GM12878 (cell line): ENCODE results near the gene LMAN1L. TPM values are rescaled to one million over a fixed set of nuclear protein-coding genes. Genes with fewer than 3 reads are reported as not detected.
A peak's percentile ranks its signal among the peaks of the same experiment; 100 is the strongest.

Experiments used
- BHLHE40 ChIP-seq, 2 experiments: fragments of 450-650 bp in 1 of 2; IDR thresholded peaks; 2 replicates each; pipeline ENCODE4 v1.6.1; 2011 to 2017; ENCODE audit warnings: low read depth in 2 of 2, borderline replicate concordance in 1 of 2, improper control_type of control experiment in 1 of 2, low read length in 1 of 2, mild to moderate bottlenecking in 1 of 2
- CREM ChIP-seq: IDR thresholded peaks from 2 replicates; pipeline ENCODE4 v1.6.1; 2014; ENCODE audit warnings: antibody characterized with exemption, low read depth
- EED ChIP-seq: sonication (generic); IDR thresholded peaks from 2 replicates; pipeline ENCODE4 v1.6.1; 2016; ENCODE audit warnings: antibody characterized with exemption, low read depth
- EP300 ChIP-seq, 2 experiments: fragments of 150-350 bp in 1 of 2; IDR thresholded peaks; 2 replicates each; pipeline ENCODE4 v1.6.1; 2011 to 2012; ENCODE audit warnings: low read depth in 2 of 2, low read length in 2 of 2, borderline replicate concordance in 1 of 2, improper control_type of control experiment in 1 of 2, inconsistent platforms in 1 of 2; ENCODE audit not compliant: control insufficient read depth in 1 of 2
- GABPA ChIP-seq: IDR thresholded peaks from 2 replicates; pipeline ENCODE4 v1.6.1; 2014; ENCODE audit warnings: antibody characterized with exemption, low read depth, mild to moderate bottlenecking, inconsistent platforms
- IRF4 ChIP-seq: IDR thresholded peaks from 2 replicates; pipeline ENCODE4 v1.6.1; 2011; ENCODE audit warnings: low read depth, low read length
- KAT2A ChIP-seq: conservative IDR thresholded peaks from 2 replicates; pipeline ENCODE4 v1.6.1; 2011; ENCODE audit warnings: low read depth, low read length; ENCODE audit not compliant: control insufficient read depth
- MEF2A ChIP-seq: IDR thresholded peaks from 2 replicates; pipeline ENCODE4 v1.6.1; 2011; ENCODE audit warnings: low read depth, mild to moderate bottlenecking, low read length, moderate library complexity; ENCODE audit not compliant: insufficient read depth
- MXI1 ChIP-seq: fragments of 150-350 bp; IDR thresholded peaks from 2 replicates; pipeline ENCODE4 v1.6.1; 2011; ENCODE audit warnings: low read depth, mild to moderate bottlenecking, inconsistent platforms, low read length, improper control_type of control experiment
- MYB ChIP-seq: fragments of 150-350 bp; IDR thresholded peaks from 2 replicates; pipeline ENCODE4 v1.6.1; 2014; ENCODE audit warnings: mild to moderate bottlenecking, low read depth, low read length, borderline replicate concordance
- NBN ChIP-seq: fragments of 450-650 bp; IDR thresholded peaks from 2 replicates; pipeline ENCODE4 v1.6.1; 2016
- NR2F1 ChIP-seq: fragments of 450-650 bp; conservative IDR thresholded peaks from 2 replicates; pipeline ENCODE4 v1.6.1; 2017; ENCODE audit warnings: mild to moderate bottlenecking
- NRF1 ChIP-seq: conservative IDR thresholded peaks from 2 replicates; pipeline ENCODE4 v1.6.1; 2011; ENCODE audit warnings: mild to moderate bottlenecking, low read depth, low read length, improper control_type of control experiment
- RB1 ChIP-seq: fragments of 450-650 bp; formaldehyde crosslinking; IDR thresholded peaks from 2 replicates; pipeline ENCODE4 v1.6.1; 2017; ENCODE audit warnings: mild to moderate bottlenecking, borderline replicate concordance
- SREBF1 ChIP-seq: IDR thresholded peaks from 2 replicates; pipeline ENCODE4 v1.6.1; 2012; ENCODE audit warnings: mild to moderate bottlenecking, low read length
- STAT1 ChIP-seq: fragments of 450-650 bp; conservative IDR thresholded peaks from 2 replicates; pipeline ENCODE4 v1.6.1; 2014; ENCODE audit warnings: antibody characterized with exemption, mild to moderate bottlenecking
- STAT3 ChIP-seq: IDR thresholded peaks from 2 replicates; pipeline ENCODE4 v1.6.1; 2011; ENCODE audit warnings: low read depth, low read length, improper control_type of control experiment
- ZNF24 ChIP-seq: fragments of 450-650 bp; IDR thresholded peaks from 2 replicates; pipeline ENCODE4 v1.6.1; 2017; ENCODE audit warnings: antibody characterized with exemption, mild to moderate bottlenecking
- ZNF384 ChIP-seq: IDR thresholded peaks from 2 replicates; pipeline ENCODE4 v1.6.1; 2012; ENCODE audit warnings: low read depth, mild to moderate bottlenecking, low read length, improper control_type of control experiment, borderline replicate concordance
- ZSCAN29 ChIP-seq: fragments of 450-650 bp; IDR thresholded peaks from 2 replicates; pipeline ENCODE4 v1.6.1; 2017; ENCODE audit warnings: mild to moderate bottlenecking, moderate library complexity
- ZZZ3 ChIP-seq: IDR thresholded peaks from 2 replicates; pipeline ENCODE4 v1.6.1; 2011; ENCODE audit warnings: low read depth; ENCODE audit not compliant: control insufficient read depth, insufficient read length
- polyA plus RNA-seq, 11 experiments: library from polyadenylated mRNA; depleted of rRNA in 4 of 11; unstranded in 6 of 11; stranded (reverse) in 5 of 11; fragments of >200 nt; fragmentation: Nextera tagmentation in 4 of 11; fragmentation: Illumina TruSeq in 1 of 11; extraction: Ambion mirVana in 4 of 11; extraction: Trizol in 1 of 11; gene quantifications; 1 replicate in 1 of 11; 2 replicates in 10 of 11; pipeline versions ENCODE4 v1.2.1 to v1.2.3, GENCODE V29; 2011 to 2016; ENCODE audit warnings: inconsistent platforms in 2 of 11, missing spikeins in 2 of 11, low read depth in 1 of 11
- total RNA-seq, 4 experiments: library from RNA; depleted of rRNA in 3 of 4; stranded (reverse); fragments of >200 nt in 3 of 4; fragmentation: Illumina TruSeq in 1 of 4; extraction: Trizol in 1 of 4; gene quantifications; 2 replicates each; pipeline versions ENCODE4 v1.2.1 to v1.2.3, GENCODE V29; 2013 to 2021
- TF ChIP-seq, protein P1 (sequence below): IDR thresholded peaks from 2 replicates; pipeline ENCODE4 v1.6.1; 2011; ENCODE audit warnings: mild to moderate bottlenecking, low read depth, low read length, moderate library complexity; ENCODE audit not compliant: insufficient replicate concordance
- TF ChIP-seq, protein P2 (sequence below): fragments of 450-650 bp; IDR thresholded peaks from 2 replicates; pipeline ENCODE4 v1.6.1; 2017; ENCODE audit warnings: mild to moderate bottlenecking, moderate library complexity

LMAN1L gene
- total and polyA plus RNA-seq, 10 of the 15 experiments (the other 5 are each of a cell fraction or from before 2014, with no cell fraction given), result not detected

GRCh38 chr15:74873036-74873755 lies 60.6 kb downstream of the LMAN1L start, which contains the start of gene SCAMP2 (continued):
- TF ChIP-seq NRF1 (peak; percentile 56), EED (peak; percentile 21; the same call in 1 of the 2 replicates), MEF2A (no peak), RB1 (peak; percentile 67; the same call in 1 of the 2 replicates), ZNF24 (no peak), NBN (peak; percentile 93), BHLHE40 (IDR thresholded peaks at IDR 0.05; ENCODE audit: borderline replicate concordance in 1 of 2, low read depth in 2 of 2, low read length in 1 of 2) (peak; percentile 24 to 58; a peak in 2 of 4 replicates), ZNF384 (no peak), ZSCAN29 (no peak), GABPA (no peak), STAT1 (peak; percentile 84; the same call in 1 of the 2 replicates), NR2F1 (peak; percentile 53; the same call in 1 of the 2 replicates), KAT2A (no peak), CREM (peak; percentile 79; the same call in 1 of the 2 replicates), IRF4 (no peak), SREBF1 (no peak), EP300 (IDR thresholded peaks at IDR 0.05; ENCODE audit: borderline replicate concordance in 1 of 2, control insufficient read depth in 1 of 2, low read depth in 2 of 2, low read length in 2 of 2) (no peak), STAT3 (no peak), ZZZ3 (no peak), MXI1 (no peak; the same call in 1 of the 2 replicates), MYB (no peak)
- TF ChIP-seq, protein P1, sequence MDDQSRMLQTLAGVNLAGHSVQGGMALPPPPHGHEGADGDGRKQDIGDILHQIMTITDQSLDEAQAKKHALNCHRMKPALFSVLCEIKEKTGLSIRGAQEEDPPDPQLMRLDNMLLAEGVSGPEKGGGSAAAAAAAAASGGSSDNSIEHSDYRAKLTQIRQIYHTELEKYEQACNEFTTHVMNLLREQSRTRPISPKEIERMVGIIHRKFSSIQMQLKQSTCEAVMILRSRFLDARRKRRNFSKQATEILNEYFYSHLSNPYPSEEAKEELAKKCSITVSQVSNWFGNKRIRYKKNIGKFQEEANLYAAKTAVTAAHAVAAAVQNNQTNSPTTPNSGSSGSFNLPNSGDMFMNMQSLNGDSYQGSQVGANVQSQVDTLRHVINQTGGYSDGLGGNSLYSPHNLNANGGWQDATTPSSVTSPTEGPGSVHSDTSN, result peak; percentile 99
- TF ChIP-seq, protein P2, sequence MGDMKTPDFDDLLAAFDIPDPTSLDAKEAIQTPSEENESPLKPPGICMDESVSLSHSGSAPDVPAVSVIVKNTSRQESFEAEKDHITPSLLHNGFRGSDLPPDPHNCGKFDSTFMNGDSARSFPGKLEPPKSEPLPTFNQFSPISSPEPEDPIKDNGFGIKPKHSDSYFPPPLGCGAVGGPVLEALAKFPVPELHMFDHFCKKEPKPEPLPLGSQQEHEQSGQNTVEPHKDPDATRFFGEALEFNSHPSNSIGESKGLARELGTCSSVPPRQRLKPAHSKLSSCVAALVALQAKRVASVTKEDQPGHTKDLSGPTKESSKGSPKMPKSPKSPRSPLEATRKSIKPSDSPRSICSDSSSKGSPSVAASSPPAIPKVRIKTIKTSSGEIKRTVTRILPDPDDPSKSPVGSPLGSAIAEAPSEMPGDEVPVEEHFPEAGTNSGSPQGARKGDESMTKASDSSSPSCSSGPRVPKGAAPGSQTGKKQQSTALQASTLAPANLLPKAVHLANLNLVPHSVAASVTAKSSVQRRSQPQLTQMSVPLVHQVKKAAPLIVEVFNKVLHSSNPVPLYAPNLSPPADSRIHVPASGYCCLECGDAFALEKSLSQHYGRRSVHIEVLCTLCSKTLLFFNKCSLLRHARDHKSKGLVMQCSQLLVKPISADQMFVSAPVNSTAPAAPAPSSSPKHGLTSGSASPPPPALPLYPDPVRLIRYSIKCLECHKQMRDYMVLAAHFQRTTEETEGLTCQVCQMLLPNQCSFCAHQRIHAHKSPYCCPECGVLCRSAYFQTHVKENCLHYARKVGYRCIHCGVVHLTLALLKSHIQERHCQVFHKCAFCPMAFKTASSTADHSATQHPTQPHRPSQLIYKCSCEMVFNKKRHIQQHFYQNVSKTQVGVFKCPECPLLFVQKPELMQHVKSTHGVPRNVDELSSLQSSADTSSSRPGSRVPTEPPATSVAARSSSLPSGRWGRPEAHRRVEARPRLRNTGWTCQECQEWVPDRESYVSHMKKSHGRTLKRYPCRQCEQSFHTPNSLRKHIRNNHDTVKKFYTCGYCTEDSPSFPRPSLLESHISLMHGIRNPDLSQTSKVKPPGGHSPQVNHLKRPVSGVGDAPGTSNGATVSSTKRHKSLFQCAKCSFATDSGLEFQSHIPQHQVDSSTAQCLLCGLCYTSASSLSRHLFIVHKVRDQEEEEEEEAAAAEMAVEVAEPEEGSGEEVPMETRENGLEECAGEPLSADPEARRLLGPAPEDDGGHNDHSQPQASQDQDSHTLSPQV, result no peak
